Prostate gland (tissue), 2 donors: Measurements from ENCODE around the gene CBL. TPM values are rescaled to one million over a fixed set of nuclear protein-coding genes. Genes with fewer than 3 reads are reported as not detected.
A peak's percentile ranks its signal among the peaks of the same experiment; 100 is the strongest.
"Not testable (repeated sequence)": the region's sequence is repeated elsewhere in the genome, so short reads cannot be mapped to it uniquely, and the experiment has no call there.

ENCODE experiments used
- DNase-seq: peaks from one replicate; pipeline ENCODE4 v3.0.0-alpha.2; 2019; ENCODE audit warnings: low spot score
- H3K27ac ChIP-seq, 2 donors: fragments of 200-600 bp; sonication (generic); 2 replicates each; pipeline ENCODE4 v1.5.1; 2017 to 2019
- H3K27me3 ChIP-seq: fragments of 200-600 bp; sonication (generic); replicated peaks from 2 replicates; pipeline ENCODE4 v1.5.1; 2019; ENCODE audit not compliant: insufficient read depth
- H3K36me3 ChIP-seq, 2 donors: fragments of 200-600 bp; sonication (generic); 1 replicate in 1 of 2; 2 replicates in 1 of 2; pipeline versions ENCODE4 v1.5.1 to v1.8.1; 2017 to 2019
- H3K4me1 ChIP-seq: fragments of 200-600 bp; sonication (generic); replicated peaks from 2 replicates; pipeline ENCODE4 v1.5.1; 2019
- H3K4me3 ChIP-seq, 2 donors: fragments of 200-600 bp; sonication (generic); 2 replicates each; pipeline ENCODE4 v1.5.1; 2017 to 2019
- H3K9me3 ChIP-seq: fragments of 200-600 bp; sonication (generic); 2 replicates; pipeline ENCODE4 v1.5.1; 2017
- CTCF ChIP-seq, 4 experiments: fragments of 200-600 bp in 2 of 4; fragments of 450-650 bp in 2 of 4; sonication (generic) in 2 of 4; IDR thresholded peaks; 1 replicate in 3 of 4; 2 replicates in 1 of 4; pipeline ENCODE4 v1.5.1; 2016 to 2019; ENCODE audit warnings: antibody characterized with exemption in 4 of 4, mild to moderate bottlenecking in 2 of 4, moderate library complexity in 2 of 4
- POLR2A ChIP-seq: fragments of 450-650 bp; IDR thresholded peaks from one replicate; pipeline ENCODE4 v1.6.1; 2016; ENCODE audit warnings: antibody characterized with exemption, mild to moderate bottlenecking
- POLR2AphosphoS5 ChIP-seq: sonication (generic); formaldehyde crosslinking; IDR thresholded peaks from one replicate; pipeline ENCODE4 v1.6.1; 2017; ENCODE audit warnings: antibody characterized with exemption
- WGBS: methylation state at CpG from one replicate; pipeline ENCODE4 v1.1.5; 2018; 5-methylcytosine and 5-hydroxymethylcytosine counted together
- intact Hi-C: fragments of 100-400 bp; cut with DNase I; formaldehyde crosslinking; loops from one replicate; pipeline ENCODE4 v1.14.2; 2022
- total RNA-seq, 2 donors: library from RNA; depleted of rRNA; stranded (reverse); fragments of >200 nt; gene quantifications; one replicate each; pipeline ENCODE4 v1.1.0, GENCODE V29; 2016

Gene CBL
- total RNA-seq, 2 donors from 2014 or later = 9.8 to 38.8 TPM

DNA sequence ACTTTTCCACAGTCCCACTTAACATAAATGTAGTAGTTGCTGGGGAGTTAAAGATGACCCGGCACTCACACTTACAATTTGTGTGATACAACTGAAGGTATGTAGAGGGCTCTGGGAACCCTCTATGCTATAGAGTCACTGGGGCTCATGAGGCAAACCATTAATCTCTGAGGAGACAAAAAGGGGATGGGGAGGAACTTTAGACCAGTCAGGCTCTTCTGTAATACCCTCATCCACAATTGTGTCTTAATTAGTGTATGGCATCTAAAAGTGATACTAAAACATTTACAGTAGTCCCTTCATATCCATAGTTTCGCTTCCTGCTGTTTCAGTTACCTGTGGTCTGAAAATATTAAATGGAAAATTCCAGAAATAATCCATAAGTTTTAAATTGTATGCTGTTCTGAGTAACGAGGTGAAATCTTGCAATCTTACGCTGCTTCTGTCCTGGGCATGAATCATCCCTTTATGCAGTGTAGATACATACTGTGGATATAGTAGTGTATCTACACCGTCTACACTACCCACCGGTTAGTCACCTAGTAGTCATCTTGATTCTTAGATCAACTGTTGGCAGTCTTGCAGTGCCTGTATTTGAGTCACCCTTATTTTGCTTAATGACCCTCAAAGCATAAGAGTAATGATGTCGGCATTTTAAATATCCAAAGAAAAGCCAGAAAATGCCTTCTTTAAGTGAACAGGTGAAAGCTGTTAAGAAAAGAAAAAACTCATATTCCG is 12.2 kb downstream of the CBL start:
- Histone ChIP-seq H3K27ac (no peak overlapping the region), H3K9me3 (no peaks in the 10 kb centered on the region), H3K27me3 (no peaks in the 10 kb centered on the region), H3K4me3 (no peak overlapping the region), H3K36me3 (no peaks in the 10 kb centered on the region), H3K4me1 (no peaks in the 10 kb centered on the region)
- no peak for TF ChIP-seq POLR2A
- TF ChIP-seq POLR2AphosphoS5 = no peak
- TF ChIP-seq CTCF (IDR thresholded peaks at IDR 0.05) = no peak
- 88% methylated on average over 8 of the region's 8 CpGs for WGBS
- intact Hi-C loops = no loop called here
- DNase-seq = no peak

DNA sequence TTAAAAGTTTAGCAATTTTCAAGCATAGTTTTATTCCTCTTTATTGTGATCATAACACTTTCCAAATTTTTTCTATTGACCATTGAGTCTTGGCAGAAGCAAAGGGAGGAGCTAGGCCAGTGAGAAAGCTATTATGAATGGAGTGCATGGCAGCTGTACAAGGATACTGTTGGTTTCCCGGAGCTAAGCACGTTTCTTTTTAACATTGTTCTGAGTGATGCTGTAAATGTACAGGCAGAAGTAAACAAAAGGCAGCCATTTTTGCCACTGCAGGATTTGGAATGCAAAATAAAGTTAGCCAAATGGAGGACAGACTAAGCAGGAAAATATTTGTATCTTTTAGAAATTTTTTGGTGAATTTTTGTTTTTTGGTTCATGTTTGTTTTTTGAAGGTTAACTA is 16.2 kb downstream of the CBL start:
- intact Hi-C loops = no loop called here
- no peak for TF ChIP-seq CTCF (IDR thresholded peaks at IDR 0.05)
- peak; percentile 29 for TF ChIP-seq POLR2AphosphoS5
- Histone ChIP-seq H3K4me1 (no peaks in the 10 kb centered on the region), H3K27me3 (no peaks in the 10 kb centered on the region), H3K27ac (no peak overlapping the region), H3K4me3 (no peak overlapping the region), H3K36me3 (no peaks in the 10 kb centered on the region), H3K9me3 (no peaks in the 10 kb centered on the region)
- 3% methylated on average over 2 of the region's 2 CpGs for WGBS
- no peak for DNase-seq

GRCh38 chr11:119222891-119223290 is 16.8 kb downstream of the CBL start:
- intact Hi-C loops = no loop called here
- DNase-seq = no peak
- H3K27ac ChIP-seq = no peak overlapping the region
- no peak overlapping the region for H3K4me3 ChIP-seq
- no peak for TF ChIP-seq CTCF (IDR thresholded peaks at IDR 0.05)
- TF ChIP-seq POLR2AphosphoS5 = no peak
- H3K4me1 ChIP-seq = no peaks in the 10 kb centered on the region
- WGBS = 94% methylated on average over 5 of the region's 5 CpGs
- H3K36me3 ChIP-seq = no peaks in the 10 kb centered on the region
- no peaks in the 10 kb centered on the region for H3K27me3 ChIP-seq
- H3K9me3 ChIP-seq = no peaks in the 10 kb centered on the region

DNA sequence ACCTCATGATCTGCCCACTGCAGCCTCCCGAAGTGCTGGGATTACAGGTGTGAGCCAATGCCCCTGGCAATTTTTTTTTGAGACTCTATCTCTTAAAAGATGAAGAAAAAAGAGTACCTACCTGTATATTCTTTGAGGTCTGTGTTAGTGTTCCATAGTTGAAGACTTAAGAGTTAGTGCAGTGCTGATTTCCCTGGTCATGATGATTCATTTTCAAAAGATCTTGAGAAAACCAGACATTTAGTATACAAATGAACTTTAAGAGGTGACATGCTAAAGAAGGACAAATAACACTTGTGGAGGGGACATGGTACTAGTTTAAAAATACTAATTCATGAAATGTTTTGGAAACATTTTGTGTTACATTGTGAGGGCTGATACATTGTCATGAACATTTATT is 17.7 kb downstream of the CBL start:
- no peaks in the 10 kb centered on the region for H3K27me3 ChIP-seq
- no peaks in the 10 kb centered on the region for H3K36me3 ChIP-seq
- H3K27ac ChIP-seq = no peak overlapping the region
- TF ChIP-seq CTCF (IDR thresholded peaks at IDR 0.05) (no peak), POLR2AphosphoS5 (no peak), POLR2A (no peak)
- no peak overlapping the region for H3K4me3 ChIP-seq
- DNase-seq = no peak
- H3K9me3 ChIP-seq = no peaks in the 10 kb centered on the region
- no peaks in the 10 kb centered on the region for H3K4me1 ChIP-seq
- intact Hi-C loops = no loop called here
- 100% methylated on average over 1 of the region's 1 CpG for WGBS

- 88% methylated on average over 9 of the region's 9 CpGs for WGBS
- H3K27me3 ChIP-seq, intact Hi-C loops: not testable (repeated sequence)
Observed at GRCh38 chr11:119228535-119229287, 22.6 kb downstream of the CBL start.

More at GRCh38 chr11:119228535-119229287, 22.6 kb downstream of the CBL start:
- H3K9me3 ChIP-seq, H3K27ac ChIP-seq, H3K36me3 ChIP-seq, H3K4me3 ChIP-seq, H3K4me1 ChIP-seq, DNase-seq: not testable (repeated sequence)
